HG03354 (cell line): ENCODE measurements around the gene CNDP1.
"Not testable (repeated sequence)": the region's sequence is repeated elsewhere in the genome, so short reads cannot be mapped to it uniquely, and the experiment has no call there.

Experiments used
- ATAC-seq: cut with Tn5 transposase; IDR thresholded peaks from one replicate; pipeline ENCODE4 v1.9.1; 2021; ENCODE audit warnings: mild to moderate bottlenecking; ENCODE audit not compliant: unreplicated experiment, poor library complexity, severe bottlenecking

Gene CNDP1

GRCh38 chr18:74534150-74534969 lies at the start of gene CNDP1:
Gene CNDP1 (plus strand): TSS chr18:74534500. CDS start chr18:74534668, 168 bp downstream.
- no peak for ATAC-seq

- no peak for ATAC-seq
Measured at GRCh38 chr18:74486119-74486849, 48.0 kb upstream of the CNDP1 start.

- ATAC-seq, result no peak
Measured at GRCh38 chr18:74488354-74488753, 45.9 kb upstream of the CNDP1 start.

- ATAC-seq, result no peak
Measured at GRCh38 chr18:74488864-74489263, 45.4 kb upstream of the CNDP1 start.

- ATAC-seq, result no peak
Measured at GRCh38 chr18:74489676-74490075, 44.6 kb upstream of the CNDP1 start.

- ATAC-seq, result no peak
Measured at GRCh38 chr18:74492259-74492658, 42.0 kb upstream of the CNDP1 start.

- peak; percentile 29 for ATAC-seq
Measured at GRCh38 chr18:74493689-74494088, 40.6 kb upstream of the CNDP1 start.

- no peak for ATAC-seq
Measured at GRCh38 chr18:74494514-74494913, 39.8 kb upstream of the CNDP1 start.

GRCh38 chr18:74495581-74496507 lies 38.5 kb upstream of the CNDP1 start, which contains the start of gene CNDP2:
Gene CNDP2 (plus strand): TSS chr18:74496363. CDS start chr18:74499974, 3,611 bp downstream.
- peak; percentile 80 for ATAC-seq

GRCh38 chr18:74496508-74497323 lies 37.6 kb upstream of the CNDP1 start:
- peak; percentile 40 for ATAC-seq

GRCh38 chr18:74497324-74497676 lies 37.0 kb upstream of the CNDP1 start:
- no peak for ATAC-seq

GRCh38 chr18:74497778-74498177 lies 36.5 kb upstream of the CNDP1 start:
- no peak for ATAC-seq

- peak; percentile 33 for ATAC-seq
Measured at GRCh38 chr18:74498712-74499627, 35.3 kb upstream of the CNDP1 start.

- ATAC-seq, result peak; percentile 42
Measured at GRCh38 chr18:74499633-74500032, 34.7 kb upstream of the CNDP1 start.

GRCh38 chr18:74500372-74500771 lies 33.9 kb upstream of the CNDP1 start:
- ATAC-seq, result no peak

GRCh38 chr18:74500774-74501173 lies 33.5 kb upstream of the CNDP1 start:
- ATAC-seq, result not testable (repeated sequence)

- ATAC-seq, result no peak
Measured at GRCh38 chr18:74501386-74501785, 32.9 kb upstream of the CNDP1 start.

GRCh38 chr18:74503137-74503536 lies 31.2 kb upstream of the CNDP1 start:
- no peak for ATAC-seq
